Measurements from ENCODE around the gene EPHB1.

The EPHB1 gene

DNA sequence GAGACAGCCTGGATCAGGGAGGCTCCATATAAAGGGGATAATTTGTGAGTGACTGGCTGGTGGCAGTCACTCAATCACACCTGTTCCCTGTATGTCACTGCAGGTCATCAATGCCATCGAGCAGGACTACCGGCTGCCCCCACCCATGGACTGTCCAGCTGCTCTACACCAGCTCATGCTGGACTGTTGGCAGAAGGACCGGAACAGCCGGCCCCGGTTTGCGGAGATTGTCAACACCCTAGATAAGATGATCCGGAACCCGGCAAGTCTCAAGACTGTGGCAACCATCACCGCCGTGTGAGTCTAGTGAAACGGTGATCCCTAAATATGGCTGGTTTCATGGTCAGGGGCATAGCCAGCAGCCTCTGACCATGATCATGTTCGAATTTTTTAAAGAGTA is 453.2 kb downstream of the EPHB1 start:
- no peak overlapping the region for H3K27ac ChIP-seq (ENCODE audit: low read depth, low read length, poor library complexity, severe bottlenecking)
- no peak overlapping the region for H3K4me2 ChIP-seq (ENCODE audit: low read length)
- TF ChIP-seq EZH2 (IDR thresholded peaks at IDR 0.05; ENCODE audit: borderline replicate concordance, low read length), result no peak

DNA sequence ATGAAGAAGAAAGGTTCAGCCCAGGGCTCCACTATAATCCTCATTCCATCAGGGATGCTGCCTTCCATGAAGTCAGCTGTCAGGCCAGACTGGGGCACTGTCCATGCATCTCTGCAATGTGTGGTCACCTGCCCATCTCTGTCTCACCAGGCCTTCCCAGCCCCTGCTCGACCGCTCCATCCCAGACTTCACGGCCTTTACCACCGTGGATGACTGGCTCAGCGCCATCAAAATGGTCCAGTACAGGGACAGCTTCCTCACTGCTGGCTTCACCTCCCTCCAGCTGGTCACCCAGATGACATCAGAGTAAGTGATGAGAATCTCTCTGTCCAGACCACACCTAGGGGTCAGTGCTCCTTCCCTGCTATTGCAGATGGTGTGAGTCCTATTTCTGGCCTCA is 454.1 kb downstream of the EPHB1 start:
- TF ChIP-seq, protein P1, sequence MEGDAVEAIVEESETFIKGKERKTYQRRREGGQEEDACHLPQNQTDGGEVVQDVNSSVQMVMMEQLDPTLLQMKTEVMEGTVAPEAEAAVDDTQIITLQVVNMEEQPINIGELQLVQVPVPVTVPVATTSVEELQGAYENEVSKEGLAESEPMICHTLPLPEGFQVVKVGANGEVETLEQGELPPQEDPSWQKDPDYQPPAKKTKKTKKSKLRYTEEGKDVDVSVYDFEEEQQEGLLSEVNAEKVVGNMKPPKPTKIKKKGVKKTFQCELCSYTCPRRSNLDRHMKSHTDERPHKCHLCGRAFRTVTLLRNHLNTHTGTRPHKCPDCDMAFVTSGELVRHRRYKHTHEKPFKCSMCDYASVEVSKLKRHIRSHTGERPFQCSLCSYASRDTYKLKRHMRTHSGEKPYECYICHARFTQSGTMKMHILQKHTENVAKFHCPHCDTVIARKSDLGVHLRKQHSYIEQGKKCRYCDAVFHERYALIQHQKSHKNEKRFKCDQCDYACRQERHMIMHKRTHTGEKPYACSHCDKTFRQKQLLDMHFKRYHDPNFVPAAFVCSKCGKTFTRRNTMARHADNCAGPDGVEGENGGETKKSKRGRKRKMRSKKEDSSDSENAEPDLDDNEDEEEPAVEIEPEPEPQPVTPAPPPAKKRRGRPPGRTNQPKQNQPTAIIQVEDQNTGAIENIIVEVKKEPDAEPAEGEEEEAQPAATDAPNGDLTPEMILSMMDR (IDR thresholded peaks at IDR 0.05; ENCODE audit: low read length), result no peak
- TF ChIP-seq EZH2 (IDR thresholded peaks at IDR 0.05; ENCODE audit: borderline replicate concordance, low read length), result no peak
- H3K79me2 ChIP-seq (ENCODE audit: insufficient read depth, low read length), result no peaks in the 10 kb centered on the region
- no peak overlapping the region for H3K27ac ChIP-seq (ENCODE audit: low read depth, low read length, poor library complexity, severe bottlenecking)
- H3K9ac ChIP-seq (ENCODE audit: low read length), result no peak overlapping the region
- no peaks in the 10 kb centered on the region for H3F3A ChIP-seq (ENCODE audit: insufficient read depth, low read length)
- no peaks in the 10 kb centered on the region for H4K20me1 ChIP-seq (ENCODE audit: insufficient read depth, low read length)
- H3K9me3 ChIP-seq (ENCODE audit: low read length), result no peaks in the 10 kb centered on the region
- no peak overlapping the region for H3K4me3 ChIP-seq (ENCODE audit: low read depth, low read length, poor library complexity, severe bottlenecking)
- no peak overlapping the region for H2AFZ ChIP-seq (ENCODE audit: low read length)
- no peaks in the 10 kb centered on the region for H3K4me1 ChIP-seq (ENCODE audit: insufficient read depth, low read length, severe bottlenecking)
- H3K9me2 ChIP-seq (ENCODE audit: low read depth, low read length), result no peaks in the 10 kb centered on the region
- H3K4me2 ChIP-seq (ENCODE audit: low read length), result no peak overlapping the region
- no peaks in the 10 kb centered on the region for H3K36me3 ChIP-seq (ENCODE audit: insufficient read depth, low read length)
- H3K27me3 ChIP-seq (ENCODE audit: insufficient read depth, low read length), result no peaks in the 10 kb centered on the region

More for the DNA sequence above, 453.2 kb downstream of the EPHB1 start:
- Histone ChIP-seq H3F3A (ENCODE audit: insufficient read depth, low read length) (no peaks in the 10 kb centered on the region), H3K9me2 (ENCODE audit: low read depth, low read length) (no peaks in the 10 kb centered on the region), H3K4me1 (ENCODE audit: insufficient read depth, low read length, severe bottlenecking) (no peaks in the 10 kb centered on the region), H3K27me3 (ENCODE audit: insufficient read depth, low read length) (no peaks in the 10 kb centered on the region), H3K36me3 (ENCODE audit: insufficient read depth, low read length) (no peaks in the 10 kb centered on the region), H3K9ac (ENCODE audit: low read length) (no peak overlapping the region), H3K4me3 (ENCODE audit: low read depth, low read length, poor library complexity, severe bottlenecking) (no peak overlapping the region), H3K79me2 (ENCODE audit: insufficient read depth, low read length) (no peaks in the 10 kb centered on the region), H4K20me1 (ENCODE audit: insufficient read depth, low read length) (no peaks in the 10 kb centered on the region), H2AFZ (ENCODE audit: low read length) (no peak overlapping the region), H3K9me3 (ENCODE audit: low read length) (no peaks in the 10 kb centered on the region)

DNA sequence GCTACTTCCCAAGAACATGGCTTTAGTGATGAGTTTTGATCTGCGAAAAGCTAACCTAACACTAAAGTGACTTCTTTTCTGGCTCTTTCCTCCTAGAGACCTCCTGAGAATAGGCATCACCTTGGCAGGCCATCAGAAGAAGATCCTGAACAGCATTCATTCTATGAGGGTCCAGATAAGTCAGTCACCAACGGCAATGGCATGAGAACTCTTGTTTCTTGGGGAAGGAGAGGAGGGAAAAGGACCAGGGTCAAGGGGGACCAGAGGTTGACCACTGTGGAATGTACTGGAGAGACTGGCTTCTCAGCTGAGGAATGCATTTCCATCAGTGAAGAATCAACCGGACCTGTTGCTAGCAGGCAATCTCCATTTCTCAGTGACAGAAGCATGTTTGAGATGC is 463.9 kb downstream of the EPHB1 start:
- H3K9me3 ChIP-seq (ENCODE audit: low read length), result no peaks in the 10 kb centered on the region
- no peak overlapping the region for H3K4me2 ChIP-seq (ENCODE audit: low read length)
- no peak overlapping the region for H2AFZ ChIP-seq (ENCODE audit: low read length)
- no peaks in the 10 kb centered on the region for H3K4me1 ChIP-seq (ENCODE audit: insufficient read depth, low read length, severe bottlenecking)
- H3K4me3 ChIP-seq (ENCODE audit: low read depth, low read length, poor library complexity, severe bottlenecking), result no peak overlapping the region
- no peaks in the 10 kb centered on the region for H3K27me3 ChIP-seq (ENCODE audit: insufficient read depth, low read length)
- H3K27ac ChIP-seq (ENCODE audit: low read depth, low read length, poor library complexity, severe bottlenecking), result no peak overlapping the region
- no peaks in the 10 kb centered on the region for H3K79me2 ChIP-seq (ENCODE audit: insufficient read depth, low read length)
- TF ChIP-seq, protein P1 (IDR thresholded peaks at IDR 0.05; ENCODE audit: low read length), result no peak
- TF ChIP-seq EZH2 (IDR thresholded peaks at IDR 0.05; ENCODE audit: borderline replicate concordance, low read length), result no peak
- no peaks in the 10 kb centered on the region for H3F3A ChIP-seq (ENCODE audit: insufficient read depth, low read length)
- H3K36me3 ChIP-seq (ENCODE audit: insufficient read depth, low read length), result no peaks in the 10 kb centered on the region
- no peak overlapping the region for H3K9ac ChIP-seq (ENCODE audit: low read length)
- no peaks in the 10 kb centered on the region for H4K20me1 ChIP-seq (ENCODE audit: insufficient read depth, low read length)
- H3K9me2 ChIP-seq (ENCODE audit: low read depth, low read length), result no peaks in the 10 kb centered on the region

DNA sequence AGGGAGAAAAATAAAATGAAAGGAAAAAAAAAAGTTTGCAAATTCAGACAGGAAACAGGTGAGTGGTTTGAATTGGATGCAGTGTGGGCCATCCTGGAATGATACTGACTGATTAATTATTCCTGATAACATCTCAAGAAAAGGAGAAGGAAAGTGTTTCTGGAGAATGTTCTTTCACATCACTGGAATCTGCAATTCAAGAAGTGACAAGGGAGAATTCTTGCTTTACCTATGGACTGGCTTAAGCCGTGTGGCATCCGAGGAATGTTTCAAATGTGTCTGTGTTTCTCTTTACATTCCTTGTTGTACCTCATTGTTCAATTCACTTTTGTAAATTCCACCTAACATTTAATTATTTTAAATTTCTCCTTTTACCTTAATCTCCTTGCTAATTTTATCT is 465.0 kb downstream of the EPHB1 start:
- Histone ChIP-seq H3K27ac (ENCODE audit: low read depth, low read length, poor library complexity, severe bottlenecking) (no peak overlapping the region), H3K9ac (ENCODE audit: low read length) (no peak overlapping the region), H2AFZ (ENCODE audit: low read length) (no peak overlapping the region), H3K9me2 (ENCODE audit: low read depth, low read length) (no peaks in the 10 kb centered on the region), H3K4me1 (ENCODE audit: insufficient read depth, low read length, severe bottlenecking) (no peaks in the 10 kb centered on the region), H3K79me2 (ENCODE audit: insufficient read depth, low read length) (no peaks in the 10 kb centered on the region), H3K4me2 (ENCODE audit: low read length) (no peak overlapping the region), H3K27me3 (ENCODE audit: insufficient read depth, low read length) (no peaks in the 10 kb centered on the region), H3K36me3 (ENCODE audit: insufficient read depth, low read length) (no peaks in the 10 kb centered on the region), H3K9me3 (ENCODE audit: low read length) (no peaks in the 10 kb centered on the region), H3F3A (ENCODE audit: insufficient read depth, low read length) (no peaks in the 10 kb centered on the region), H3K4me3 (ENCODE audit: low read depth, low read length, poor library complexity, severe bottlenecking) (no peak overlapping the region), H4K20me1 (ENCODE audit: insufficient read depth, low read length) (no peaks in the 10 kb centered on the region)
- no peak for TF ChIP-seq EZH2 (IDR thresholded peaks at IDR 0.05; ENCODE audit: borderline replicate concordance, low read length)
- TF ChIP-seq, protein P1 (IDR thresholded peaks at IDR 0.05; ENCODE audit: low read length), result no peak
